ENCODE measurements around the gene ELF4. TPM values are rescaled to one million over a fixed set of nuclear protein-coding genes. Genes with fewer than 3 reads are reported as not detected.
A peak's percentile ranks its signal among the peaks of the same experiment; 100 is the strongest.

The ELF4 gene
- total and polyA plus RNA-seq, 9 of the 15 experiments (the other 6 are each of a cell fraction or from before 2014, with no cell fraction given): 5.9 to 55.8 (median 25.2) TPM

DNA sequence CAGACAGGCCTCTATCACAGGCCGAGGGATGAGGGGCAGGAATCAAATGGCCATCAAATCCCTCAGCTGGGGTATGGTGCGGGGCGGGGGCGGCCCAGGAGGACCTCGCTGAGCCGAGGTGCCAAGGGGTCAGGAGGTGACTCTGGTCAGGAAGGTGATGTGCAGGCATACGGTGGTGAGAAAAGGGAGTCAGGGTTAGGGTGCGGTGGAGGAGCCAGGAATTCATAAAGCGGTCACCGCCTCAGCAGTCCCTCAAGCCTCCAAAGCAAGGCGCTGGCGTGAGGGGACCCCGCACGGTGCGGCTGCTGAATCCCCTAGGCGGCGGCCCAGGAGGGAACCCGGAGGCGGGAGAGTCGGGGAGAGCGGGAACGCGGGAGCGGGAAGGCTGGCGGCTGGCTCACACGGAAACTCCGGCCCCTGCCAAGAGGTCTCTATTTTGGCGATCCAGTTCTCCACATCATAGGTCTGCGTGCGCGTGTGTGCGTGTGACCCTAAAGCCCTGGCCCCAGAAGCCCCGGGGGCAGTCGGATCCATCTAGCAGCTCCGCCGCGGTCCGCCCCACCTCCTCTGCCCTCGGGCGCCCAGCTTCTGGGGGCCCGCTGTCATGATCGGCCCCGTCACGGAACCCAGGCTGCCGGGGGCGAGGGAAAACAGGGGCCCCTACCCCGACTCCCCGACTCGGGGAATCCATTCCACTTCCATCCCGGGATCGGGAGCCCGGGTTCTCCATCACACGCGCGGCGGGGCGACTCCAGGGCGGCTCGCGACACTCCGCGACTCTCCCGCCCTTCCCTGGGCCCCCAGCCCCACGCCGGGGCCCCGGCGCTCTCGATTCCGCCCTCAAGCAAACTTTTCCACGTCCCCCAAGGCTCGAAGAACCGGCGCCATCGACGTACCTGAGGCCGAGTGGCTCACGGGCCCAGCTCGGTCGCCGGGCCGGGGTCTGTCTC is 593 bp downstream of the ELF4 start (continued):
- TF ChIP-seq, protein P1, sequence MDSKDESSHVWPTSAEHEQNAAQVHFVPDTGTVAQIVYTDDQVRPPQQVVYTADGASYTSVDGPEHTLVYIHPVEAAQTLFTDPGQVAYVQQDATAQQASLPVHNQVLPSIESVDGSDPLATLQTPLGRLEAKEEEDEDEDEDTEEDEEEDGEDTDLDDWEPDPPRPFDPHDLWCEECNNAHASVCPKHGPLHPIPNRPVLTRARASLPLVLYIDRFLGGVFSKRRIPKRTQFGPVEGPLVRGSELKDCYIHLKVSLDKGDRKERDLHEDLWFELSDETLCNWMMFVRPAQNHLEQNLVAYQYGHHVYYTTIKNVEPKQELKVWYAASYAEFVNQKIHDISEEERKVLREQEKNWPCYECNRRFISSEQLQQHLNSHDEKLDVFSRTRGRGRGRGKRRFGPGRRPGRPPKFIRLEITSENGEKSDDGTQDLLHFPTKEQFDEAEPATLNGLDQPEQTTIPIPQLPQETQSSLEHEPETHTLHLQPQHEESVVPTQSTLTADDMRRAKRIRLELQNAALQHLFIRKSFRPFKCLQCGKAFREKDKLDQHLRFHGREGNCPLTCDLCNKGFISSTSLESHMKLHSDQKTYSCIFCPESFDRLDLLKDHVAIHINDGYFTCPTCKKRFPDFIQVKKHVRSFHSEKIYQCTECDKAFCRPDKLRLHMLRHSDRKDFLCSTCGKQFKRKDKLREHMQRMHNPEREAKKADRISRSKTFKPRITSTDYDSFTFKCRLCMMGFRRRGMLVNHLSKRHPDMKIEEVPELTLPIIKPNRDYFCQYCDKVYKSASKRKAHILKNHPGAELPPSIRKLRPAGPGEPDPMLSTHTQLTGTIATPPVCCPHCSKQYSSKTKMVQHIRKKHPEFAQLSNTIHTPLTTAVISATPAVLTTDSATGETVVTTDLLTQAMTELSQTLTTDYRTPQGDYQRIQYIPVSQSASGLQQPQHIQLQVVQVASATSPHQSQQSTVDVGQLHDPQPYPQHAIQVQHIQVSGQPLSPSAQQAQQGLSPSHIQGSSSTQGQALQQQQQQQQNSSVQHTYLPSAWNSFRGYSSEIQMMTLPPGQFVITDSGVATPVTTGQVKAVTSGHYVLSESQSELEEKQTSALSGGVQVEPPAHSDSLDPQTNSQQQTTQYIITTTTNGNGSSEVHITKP (IDR thresholded peaks at IDR 0.05; ENCODE audit: partially characterized antibody): no peak
- TF ChIP-seq, protein P2, sequence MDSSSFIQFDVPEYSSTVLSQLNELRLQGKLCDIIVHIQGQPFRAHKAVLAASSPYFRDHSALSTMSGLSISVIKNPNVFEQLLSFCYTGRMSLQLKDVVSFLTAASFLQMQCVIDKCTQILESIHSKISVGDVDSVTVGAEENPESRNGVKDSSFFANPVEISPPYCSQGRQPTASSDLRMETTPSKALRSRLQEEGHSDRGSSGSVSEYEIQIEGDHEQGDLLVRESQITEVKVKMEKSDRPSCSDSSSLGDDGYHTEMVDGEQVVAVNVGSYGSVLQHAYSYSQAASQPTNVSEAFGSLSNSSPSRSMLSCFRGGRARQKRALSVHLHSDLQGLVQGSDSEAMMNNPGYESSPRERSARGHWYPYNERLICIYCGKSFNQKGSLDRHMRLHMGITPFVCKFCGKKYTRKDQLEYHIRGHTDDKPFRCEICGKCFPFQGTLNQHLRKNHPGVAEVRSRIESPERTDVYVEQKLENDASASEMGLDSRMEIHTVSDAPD (CRISPR knock-in tag; IDR thresholded peaks at IDR 0.05): no peak
- TF ChIP-seq ZNF76 (CRISPR knock-in tag; IDR thresholded peaks at IDR 0.05; ENCODE audit: borderline replicate concordance) (no peak), FOXJ2 (tag; IDR thresholded peaks at IDR 0.05) (no peak), ATF1 (CRISPR knock-in tag; IDR thresholded peaks at IDR 0.05) (no peak), ATF1 (tag; IDR thresholded peaks at IDR 0.05) (no peak), HMGN3 (IDR thresholded peaks at IDR 0.05; ENCODE audit: borderline replicate concordance, extremely low read depth, insufficient read length, low read depth, low read length) (peak; percentile 39), U2AF2 (optimal IDR thresholded peaks at IDR 0.05; ENCODE audit: low read depth, low read length) (no peak), ZNF121 (CRISPR knock-in tag; conservative IDR thresholded peaks at IDR 0.05) (no peak), JUN (IDR thresholded peaks at IDR 0.05; ENCODE audit: borderline replicate concordance, low read depth, low read length) (no peak), JUN (CRISPR knock-in tag; IDR thresholded peaks at IDR 0.05; ENCODE audit: borderline replicate concordance) (no peak), KDM5B (IDR thresholded peaks at IDR 0.05; ENCODE audit: insufficient replicate concordance, low read depth, low read length) (peak; percentile 23), PHTF2 (CRISPR knock-in tag; IDR thresholded peaks at IDR 0.05) (no peak), MCM2 (IDR thresholded peaks at IDR 0.05; ENCODE audit: low read depth) (no peak), ZNF354B (CRISPR knock-in tag; IDR thresholded peaks at IDR 0.05) (no peak), ZNF431 (CRISPR knock-in tag; IDR thresholded peaks at IDR 0.05) (no peak)
- TF ChIP-seq, protein P3, sequence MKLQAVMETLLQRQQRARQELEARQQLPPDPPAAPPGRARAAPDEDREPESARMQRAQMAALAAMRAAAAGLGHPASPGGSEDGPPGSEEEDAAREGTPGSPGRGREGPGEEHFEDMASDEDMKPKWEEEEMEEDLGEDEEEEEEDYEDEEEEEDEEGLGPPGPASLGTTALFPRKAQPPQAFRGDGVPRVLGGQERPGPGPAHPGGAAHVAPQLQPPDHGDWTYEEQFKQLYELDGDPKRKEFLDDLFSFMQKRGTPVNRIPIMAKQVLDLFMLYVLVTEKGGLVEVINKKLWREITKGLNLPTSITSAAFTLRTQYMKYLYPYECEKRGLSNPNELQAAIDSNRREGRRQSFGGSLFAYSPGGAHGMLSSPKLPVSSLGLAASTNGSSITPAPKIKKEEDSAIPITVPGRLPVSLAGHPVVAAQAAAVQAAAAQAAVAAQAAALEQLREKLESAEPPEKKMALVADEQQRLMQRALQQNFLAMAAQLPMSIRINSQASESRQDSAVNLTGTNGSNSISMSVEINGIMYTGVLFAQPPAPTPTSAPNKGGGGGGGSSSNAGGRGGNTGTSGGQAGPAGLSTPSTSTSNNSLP (IDR thresholded peaks at IDR 0.05; ENCODE audit: borderline replicate concordance, low read depth, low read length): no peak
- TF ChIP-seq, protein P4, sequence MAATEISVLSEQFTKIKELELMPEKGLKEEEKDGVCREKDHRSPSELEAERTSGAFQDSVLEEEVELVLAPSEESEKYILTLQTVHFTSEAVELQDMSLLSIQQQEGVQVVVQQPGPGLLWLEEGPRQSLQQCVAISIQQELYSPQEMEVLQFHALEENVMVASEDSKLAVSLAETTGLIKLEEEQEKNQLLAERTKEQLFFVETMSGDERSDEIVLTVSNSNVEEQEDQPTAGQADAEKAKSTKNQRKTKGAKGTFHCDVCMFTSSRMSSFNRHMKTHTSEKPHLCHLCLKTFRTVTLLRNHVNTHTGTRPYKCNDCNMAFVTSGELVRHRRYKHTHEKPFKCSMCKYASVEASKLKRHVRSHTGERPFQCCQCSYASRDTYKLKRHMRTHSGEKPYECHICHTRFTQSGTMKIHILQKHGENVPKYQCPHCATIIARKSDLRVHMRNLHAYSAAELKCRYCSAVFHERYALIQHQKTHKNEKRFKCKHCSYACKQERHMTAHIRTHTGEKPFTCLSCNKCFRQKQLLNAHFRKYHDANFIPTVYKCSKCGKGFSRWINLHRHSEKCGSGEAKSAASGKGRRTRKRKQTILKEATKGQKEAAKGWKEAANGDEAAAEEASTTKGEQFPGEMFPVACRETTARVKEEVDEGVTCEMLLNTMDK (IDR thresholded peaks at IDR 0.05; ENCODE audit: borderline replicate concordance, insufficient read depth, low read depth, low read length, poor library complexity, severe bottlenecking): peak; percentile 62

All from K562 (cell line).